CD4-positive, alpha-beta T cell treated with Interleukin-4 for 1 hour (primary cell): ENCODE results near the gene NOP9.

Experiments used
- DNase-seq, 2 donors: peaks; one replicate each; pipeline ENCODE4 v3.0.0-alpha.2; 2020 to 2022

The NOP9 gene

GRCh38 chr14:24299255-24300191 is at the start of gene NOP9, which contains the start of gene DHRS1:
Gene NOP9 (plus strand): TSS chr14:24299850. CDS start chr14:24299955, 105 bp downstream.
Gene DHRS1 (minus strand): TSS chr14:24299780. CDS start chr14:24299106, 674 bp downstream.
- DNase-seq: peak; percentile 89 to 92

GRCh38 chr14:24250354-24250753 is 49.3 kb upstream of the NOP9 start:
- no peak for DNase-seq

- DNase-seq: no peak
Observed at GRCh38 chr14:24251880-24252288, 47.8 kb upstream of the NOP9 start.

DNA sequence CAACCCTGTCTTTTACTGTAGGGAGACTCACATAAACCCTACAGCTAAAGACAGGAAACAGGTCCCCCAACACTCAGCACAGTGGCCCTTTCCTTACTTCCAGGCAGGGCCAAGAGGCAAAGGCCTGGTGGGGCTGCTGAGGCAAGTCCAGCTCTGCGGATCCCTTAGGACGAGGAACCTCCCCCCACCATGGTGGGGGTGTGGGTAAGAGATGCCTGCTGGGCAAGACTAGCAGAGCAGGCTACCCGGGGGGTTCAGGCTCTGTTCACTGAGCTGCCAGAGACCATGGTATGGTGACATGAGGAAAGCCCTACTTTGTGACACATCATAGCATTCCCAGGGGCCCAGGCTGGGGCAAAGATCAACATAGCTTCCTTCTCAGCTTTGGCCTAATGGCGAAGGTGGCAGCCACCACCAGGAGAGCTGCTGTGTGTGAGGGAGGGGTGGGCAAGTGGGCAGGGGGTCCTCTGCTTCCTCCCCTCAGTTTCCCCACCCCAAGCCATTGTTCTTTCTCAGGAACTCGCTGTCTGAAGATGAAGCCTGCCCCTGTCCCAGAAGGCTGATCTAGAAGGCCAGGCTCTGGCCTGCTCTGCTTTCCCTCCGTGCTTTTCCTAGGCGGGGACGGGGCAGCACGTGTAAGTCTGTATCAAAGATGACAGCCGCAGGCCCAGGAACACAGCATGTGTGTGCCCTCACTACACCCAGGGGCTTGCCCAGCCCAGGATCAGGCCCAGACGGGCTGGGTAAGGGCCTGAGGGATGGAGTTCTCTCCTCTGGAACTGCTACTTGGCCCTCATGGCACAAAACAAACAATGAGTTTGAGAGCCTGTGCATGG is 47.1 kb upstream of the NOP9 start:
- DNase-seq: no peak

DNA sequence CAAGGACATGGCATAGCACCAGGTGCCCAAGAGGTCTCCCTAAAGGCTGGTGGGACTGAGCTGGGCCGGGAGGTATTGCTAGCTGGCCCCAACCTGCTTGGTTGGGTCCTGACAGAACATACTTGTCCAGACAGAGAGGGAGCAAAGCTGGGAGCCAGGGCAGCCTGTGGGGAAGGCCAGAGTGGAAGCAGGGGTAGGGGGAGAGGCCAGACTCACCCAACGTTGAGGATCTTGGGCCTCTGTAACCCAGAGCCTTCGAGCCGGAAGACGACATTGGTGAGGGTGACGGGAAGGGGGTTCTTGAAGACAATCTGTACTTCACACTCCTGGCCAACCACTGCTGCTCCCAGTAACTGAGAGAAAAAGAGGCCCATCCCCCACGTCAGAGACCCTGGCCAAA is 45.7 kb upstream of the NOP9 start:
- DNase-seq: no peak

GRCh38 chr14:24254630-24255392 is 44.8 kb upstream of the NOP9 start:
- DNase-seq: no peak

DNA sequence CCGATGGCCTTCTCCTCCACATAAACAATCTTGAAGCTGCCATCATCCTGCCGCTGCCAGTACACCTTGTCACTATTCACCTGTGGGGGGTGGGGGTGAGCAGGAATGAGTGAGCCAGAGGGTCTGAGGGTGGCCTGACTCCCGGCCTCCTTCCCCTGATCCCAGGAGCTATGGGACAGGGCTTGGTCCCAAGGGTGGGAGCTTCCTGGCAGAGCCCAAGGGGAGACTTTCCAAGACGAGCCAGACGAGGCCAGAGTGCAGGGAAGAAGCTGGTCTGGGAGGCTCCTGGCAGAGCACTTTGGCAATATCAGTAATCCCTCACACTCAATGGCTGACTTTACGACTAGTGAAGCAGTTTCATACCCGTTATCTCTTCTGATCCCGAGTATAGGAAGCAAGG is 44.2 kb upstream of the NOP9 start:
- no peak for DNase-seq

- DNase-seq: no peak
Observed at GRCh38 chr14:24255931-24256711, 43.5 kb upstream of the NOP9 start.

- no peak for DNase-seq
Observed at GRCh38 chr14:24256960-24257359, 42.7 kb upstream of the NOP9 start.

DNA sequence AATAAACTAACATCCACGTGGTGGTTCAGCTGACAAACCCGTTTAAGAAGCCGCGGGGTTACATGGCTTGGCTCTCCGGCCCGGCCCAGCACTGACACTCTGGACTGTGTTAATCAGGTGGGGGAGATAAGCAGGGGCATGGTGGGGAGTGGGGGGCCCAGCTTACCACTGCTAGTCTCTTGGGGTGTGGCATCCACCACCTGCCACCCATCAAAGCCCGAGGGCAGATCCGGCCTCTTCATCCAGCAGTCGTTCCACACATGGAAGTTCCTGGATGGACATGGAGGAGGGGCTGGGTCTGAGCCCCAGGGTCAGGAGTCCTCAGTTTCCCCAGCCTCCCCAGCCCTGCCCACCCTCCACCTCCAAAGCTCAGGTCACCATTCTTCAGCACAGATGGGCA is 41.5 kb upstream of the NOP9 start:
- DNase-seq: no peak

GRCh38 chr14:24258548-24259265 is 40.9 kb upstream of the NOP9 start:
- no peak for DNase-seq

GRCh38 chr14:24259282-24260025 is 40.2 kb upstream of the NOP9 start:
- no peak for DNase-seq

DNA sequence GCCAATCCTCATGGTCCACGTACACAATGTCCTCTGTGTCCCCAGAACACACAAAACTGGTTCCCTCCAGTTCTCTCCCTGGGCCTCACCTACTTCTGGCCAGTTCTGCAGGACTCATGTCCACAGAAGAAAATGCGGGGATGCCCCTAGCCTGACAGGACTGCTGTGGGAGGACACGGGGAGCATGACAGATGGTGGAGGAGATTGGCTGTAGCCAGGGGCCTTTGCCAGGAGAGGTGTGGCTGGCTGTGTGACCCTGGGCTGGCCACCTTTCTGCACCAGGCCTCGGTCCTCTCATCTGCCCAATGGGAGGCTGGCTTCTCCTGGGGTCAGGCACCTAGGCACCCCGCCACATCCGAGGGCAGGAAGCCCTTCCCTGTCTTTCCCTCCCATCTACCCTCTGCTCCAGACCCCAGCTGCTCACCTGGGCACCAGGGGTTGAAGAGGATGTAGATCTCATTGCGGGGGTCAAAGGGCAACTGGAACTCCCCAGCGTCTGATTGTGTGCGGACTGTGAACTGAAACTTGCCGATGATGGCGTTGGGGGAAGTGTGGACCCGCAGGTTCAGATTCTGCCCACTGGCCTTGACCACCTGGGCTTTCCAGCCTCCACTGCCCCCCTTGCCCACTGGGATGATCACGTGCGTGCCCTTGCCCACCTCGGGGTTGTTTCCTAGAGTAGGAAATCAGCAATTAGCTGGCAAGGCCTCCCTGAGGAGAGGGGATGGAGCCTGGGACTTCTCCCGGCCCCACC is 39.4 kb upstream of the NOP9 start:
- no peak for DNase-seq

- DNase-seq: no peak
Observed at GRCh38 chr14:24260780-24261157, 38.9 kb upstream of the NOP9 start.

GRCh38 chr14:24261256-24261968 is 38.2 kb upstream of the NOP9 start:
- DNase-seq: no peak

- no peak for DNase-seq
Observed at GRCh38 chr14:24261969-24262327, 37.7 kb upstream of the NOP9 start.

GRCh38 chr14:24262821-24263733 is 36.6 kb upstream of the NOP9 start, which contains the start of gene TGM1:
Gene TGM1 (minus strand): TSS chr14:24263177. CDS start chr14:24262352, 825 bp downstream.
- no peak for DNase-seq

DNA sequence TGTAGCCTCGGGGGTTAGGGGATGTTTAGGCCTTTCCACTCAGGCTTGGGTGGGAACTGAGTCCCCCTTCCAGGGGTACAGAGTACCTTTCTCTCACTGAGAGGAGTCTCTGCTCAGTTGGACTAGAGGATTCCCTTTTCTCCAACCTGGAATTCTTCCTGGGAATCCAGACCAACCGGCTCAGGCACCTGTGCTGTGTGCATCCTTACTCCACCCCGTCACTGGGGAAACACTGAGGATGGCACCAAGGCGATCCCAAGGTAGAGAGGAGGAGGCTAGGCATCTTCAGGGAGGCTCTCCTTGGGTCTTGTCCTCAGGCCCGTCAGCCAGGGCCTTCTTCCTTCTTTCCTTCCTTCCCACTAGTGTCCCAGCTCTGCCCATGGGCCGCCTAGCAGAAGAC is 35.8 kb upstream of the NOP9 start:
- no peak for DNase-seq
